Activated T-cell treated with anti-CD3 and anti-CD28 coated beads for 1 hour (primary cell): ENCODE results near the gene CRYGN.

Source experiments
- DNase-seq: peaks from one replicate; pipeline ENCODE4 v3.0.0-alpha.2; 2020; ENCODE audit warnings: low read depth

CRYGN gene

GRCh38 chr7:151379534-151380198 is 60.3 kb downstream of the CRYGN start:
- no peak for DNase-seq

- no peak for DNase-seq
Observed at GRCh38 chr7:151379193-151379520, 60.8 kb downstream of the CRYGN start.
